ENCODE data around the gene MIB2. TPM values are rescaled to one million over a fixed set of nuclear protein-coding genes. Genes with fewer than 3 reads are reported as not detected.

MIB2 gene
- total RNA-seq, 1 donor from 2014 or later = 32.7 TPM

- intact Hi-C loops (cut with micrococcal nuclease) = no loop called here
- DNase-seq (ENCODE audit: low spot score) = no peak
- no peak overlapping the region for H3K27ac Mint-ChIP-seq
- no peak overlapping the region for H3K4me3 Mint-ChIP-seq (ENCODE audit: low read depth)
- peaks cover 5% of the 10 kb centered on the region for H3K4me1 Mint-ChIP-seq (ENCODE audit: low read depth)
- no peaks in the 10 kb centered on the region for H3K9me3 Mint-ChIP-seq
- peaks cover 3% of the 10 kb centered on the region for H3K36me3 Mint-ChIP-seq (ENCODE audit: low read depth)
- no peaks in the 10 kb centered on the region for H3K27me3 Mint-ChIP-seq (ENCODE audit: low read depth)
These were observed 6.9 kb downstream of the MIB2 start for GRCh38 chr1:1622010-1622787.

- no peak for DNase-seq (ENCODE audit: low spot score)
- no peaks in the 10 kb centered on the region for H3K27me3 Mint-ChIP-seq (ENCODE audit: low read depth)
- peaks cover under 1% of the 10 kb centered on the region for H3K36me3 Mint-ChIP-seq (ENCODE audit: low read depth)
- no peak overlapping the region for H3K4me3 Mint-ChIP-seq (ENCODE audit: low read depth)
- no peaks in the 10 kb centered on the region for H3K9me3 Mint-ChIP-seq
- H3K27ac Mint-ChIP-seq = no peak overlapping the region
- H3K4me1 Mint-ChIP-seq (ENCODE audit: low read depth) = no peaks in the 10 kb centered on the region
- intact Hi-C loops (cut with micrococcal nuclease) = no loop called here
These were observed 7.4 kb downstream of the MIB2 start for GRCh38 chr1:1622788-1623094.

- Mint-ChIP-seq H3K4me3 (ENCODE audit: low read depth) (no peak overlapping the region), H3K9me3 (no peaks in the 10 kb centered on the region), H3K27me3 (ENCODE audit: low read depth) (no peaks in the 10 kb centered on the region), H3K4me1 (ENCODE audit: low read depth) (no peaks in the 10 kb centered on the region), H3K27ac (no peak overlapping the region), H3K36me3 (ENCODE audit: low read depth) (no peaks in the 10 kb centered on the region)
- no peak for DNase-seq (ENCODE audit: low spot score)
- intact Hi-C loops (cut with micrococcal nuclease) = no loop called here
These were observed 7.9 kb downstream of the MIB2 start for GRCh38 chr1:1623181-1623630.

- intact Hi-C loops (cut with micrococcal nuclease) = no loop called here
- H3K36me3 Mint-ChIP-seq (ENCODE audit: low read depth) = no peaks in the 10 kb centered on the region
- no peak overlapping the region for H3K27ac Mint-ChIP-seq
- no peaks in the 10 kb centered on the region for H3K9me3 Mint-ChIP-seq
- no peak for DNase-seq (ENCODE audit: low spot score)
- H3K4me1 Mint-ChIP-seq (ENCODE audit: low read depth) = no peaks in the 10 kb centered on the region
- H3K4me3 Mint-ChIP-seq (ENCODE audit: low read depth) = no peak overlapping the region
- H3K27me3 Mint-ChIP-seq (ENCODE audit: low read depth) = no peaks in the 10 kb centered on the region
These were observed 8.5 kb downstream of the MIB2 start for GRCh38 chr1:1623631-1624442.

- no peaks in the 10 kb centered on the region for H3K27me3 Mint-ChIP-seq (ENCODE audit: low read depth)
- no peak overlapping the region for H3K27ac Mint-ChIP-seq
- no peaks in the 10 kb centered on the region for H3K4me1 Mint-ChIP-seq (ENCODE audit: low read depth)
- no peaks in the 10 kb centered on the region for H3K36me3 Mint-ChIP-seq (ENCODE audit: low read depth)
- intact Hi-C loops (cut with micrococcal nuclease) = no loop called here
- DNase-seq (ENCODE audit: low spot score) = no peak
- no peak overlapping the region for H3K4me3 Mint-ChIP-seq (ENCODE audit: low read depth)
- H3K9me3 Mint-ChIP-seq = no peaks in the 10 kb centered on the region
These were observed 9.4 kb downstream of the MIB2 start for GRCh38 chr1:1624443-1625403.

- H3K9me3 Mint-ChIP-seq = no peaks in the 10 kb centered on the region
- H3K36me3 Mint-ChIP-seq (ENCODE audit: low read depth) = peaks cover 2% of the 10 kb centered on the region
- DNase-seq (ENCODE audit: low spot score) = no peak
- peaks cover 2% of the 10 kb centered on the region for H3K4me1 Mint-ChIP-seq (ENCODE audit: low read depth)
- intact Hi-C loops (cut with micrococcal nuclease) = no loop called here
- no peak overlapping the region for H3K4me3 Mint-ChIP-seq (ENCODE audit: low read depth)
- H3K27ac Mint-ChIP-seq = no peak overlapping the region
- H3K27me3 Mint-ChIP-seq (ENCODE audit: low read depth) = peaks cover 2% of the 10 kb centered on the region
These were observed 10.1 kb downstream of the MIB2 start for GRCh38 chr1:1625404-1625775.

- Mint-ChIP-seq H3K27ac (no peak overlapping the region), H3K4me3 (ENCODE audit: low read depth) (no peak overlapping the region), H3K36me3 (ENCODE audit: low read depth) (peaks cover 3% of the 10 kb centered on the region), H3K4me1 (ENCODE audit: low read depth) (peaks cover 2% of the 10 kb centered on the region), H3K27me3 (ENCODE audit: low read depth) (peaks cover 2% of the 10 kb centered on the region), H3K9me3 (no peaks in the 10 kb centered on the region)
- DNase-seq (ENCODE audit: low spot score) = no peak
- intact Hi-C loops (cut with micrococcal nuclease) = no loop called here
These were observed 10.5 kb downstream of the MIB2 start for GRCh38 chr1:1625824-1626206.

GRCh38 chr1:1626207-1627141, 11.2 kb downstream of the MIB2 start:
- DNase-seq (ENCODE audit: low spot score) = no peak
- Mint-ChIP-seq H3K27ac (no peak overlapping the region), H3K9me3 (no peaks in the 10 kb centered on the region), H3K4me3 (ENCODE audit: low read depth) (no peak overlapping the region), H3K4me1 (ENCODE audit: low read depth) (peaks cover 2% of the 10 kb centered on the region), H3K27me3 (ENCODE audit: low read depth) (peaks cover 3% of the 10 kb centered on the region), H3K36me3 (ENCODE audit: low read depth) (peaks cover 3% of the 10 kb centered on the region)
- intact Hi-C loops (cut with micrococcal nuclease) = no loop called here

GRCh38 chr1:1627261-1627828, 12.0 kb downstream of the MIB2 start:
- no peak for DNase-seq (ENCODE audit: low spot score)
- Mint-ChIP-seq H3K27me3 (ENCODE audit: low read depth) (peaks cover 4% of the 10 kb centered on the region), H3K27ac (no peak overlapping the region), H3K4me3 (ENCODE audit: low read depth) (no peak overlapping the region), H3K4me1 (ENCODE audit: low read depth) (peaks cover 2% of the 10 kb centered on the region), H3K9me3 (no peaks in the 10 kb centered on the region), H3K36me3 (ENCODE audit: low read depth) (peaks cover 3% of the 10 kb centered on the region)
- intact Hi-C loops (cut with micrococcal nuclease) = no loop called here

- no peak for DNase-seq (ENCODE audit: low spot score)
- Mint-ChIP-seq H3K9me3 (no peaks in the 10 kb centered on the region), H3K4me3 (ENCODE audit: low read depth) (no peak overlapping the region), H3K27ac (no peak overlapping the region), H3K36me3 (ENCODE audit: low read depth) (peaks cover 3% of the 10 kb centered on the region), H3K27me3 (ENCODE audit: low read depth) (peaks cover 4% of the 10 kb centered on the region), H3K4me1 (ENCODE audit: low read depth) (peaks cover 2% of the 10 kb centered on the region)
- intact Hi-C loops (cut with micrococcal nuclease) = no loop called here
These were observed 12.8 kb downstream of the MIB2 start for GRCh38 chr1:1627829-1628753.

All from activated T-helper 2 cell treated with anti-CD3 and anti-CD28 coated beads, Interferon-gamma antibody, Interleukin-2, Interleukin-4, amounts not matched to agents 10 μg/mL and 5 μg/mL and 100 μg/mL, durations not matched to agents 14 hours and 24 hours and 36 hours (primary cell).